Neuronal stem cell (in vitro differentiated cells): Measurements from ENCODE around the gene C1orf56.

Experiments
- DNase-seq: peaks from one replicate; pipeline ENCODE4 v3.0.0-alpha.2; 2013; ENCODE audit warnings: low spot score
- H2AFZ ChIP-seq: one replicate; pipeline ENCODE4 v1.6.1; 2013; ENCODE audit warnings: mild to moderate bottlenecking, low read length, inconsistent platforms
- H2AK5ac ChIP-seq: 2 replicates; pipeline ENCODE4 v1.6.1; 2013; ENCODE audit warnings: low read depth, mild to moderate bottlenecking, inconsistent platforms, low read length, moderate library complexity, mixed read lengths
- H2BK120ac ChIP-seq: 2 replicates; pipeline ENCODE4 v1.6.1; 2013; ENCODE audit warnings: low read depth, mild to moderate bottlenecking, inconsistent platforms, low read length, moderate library complexity, mixed read lengths
- H2BK12ac ChIP-seq: one replicate; pipeline ENCODE4 v1.6.1; 2013; ENCODE audit warnings: low read length, inconsistent platforms
- H2BK15ac ChIP-seq: 2 replicates; pipeline ENCODE4 v1.6.1; 2013; ENCODE audit warnings: mild to moderate bottlenecking, low read length, inconsistent platforms, mixed read lengths
- H2BK5ac ChIP-seq: one replicate; pipeline ENCODE4 v1.6.1; 2013; ENCODE audit warnings: inconsistent platforms, mild to moderate bottlenecking, low read length, moderate library complexity
- H3K14ac ChIP-seq: one replicate; pipeline ENCODE4 v1.6.1; 2013; ENCODE audit warnings: low read length, inconsistent platforms
- H3K18ac ChIP-seq: 2 replicates; pipeline ENCODE4 v1.6.1; 2013; ENCODE audit warnings: low read length, inconsistent platforms
- H3K23ac ChIP-seq: 2 replicates; pipeline ENCODE4 v1.6.1; 2013; ENCODE audit warnings: low read depth, mild to moderate bottlenecking, mixed read lengths, low read length, inconsistent platforms; ENCODE audit not compliant: poor library complexity
- H3K27ac ChIP-seq: replicated peaks from 3 replicates; pipeline ENCODE4 v1.5.1; 2013; ENCODE audit warnings: low read length, inconsistent platforms
- H3K27me3 ChIP-seq, 3 experiments: 2 replicates each; pipeline ENCODE4 v1.6.1; 2013; ENCODE audit warnings: low read length in 3 of 3, mild to moderate bottlenecking in 2 of 3, inconsistent platforms in 1 of 3, low read depth in 1 of 3, mixed read lengths in 1 of 3, moderate library complexity in 1 of 3; ENCODE audit not compliant: control insufficient read depth in 3 of 3, insufficient read depth in 3 of 3
- H3K36me3 ChIP-seq, 2 donors: replicated peaks in 1 of 2; 2 replicates each; pipeline ENCODE4 v1.6.1; 2013; ENCODE audit warnings: low read length in 2 of 2; ENCODE audit not compliant: control insufficient read depth in 2 of 2, insufficient read depth in 2 of 2
- H3K4ac ChIP-seq: 2 replicates; pipeline ENCODE4 v1.6.1; 2013; ENCODE audit warnings: inconsistent platforms, mild to moderate bottlenecking, low read length, moderate library complexity
- H3K4me1 ChIP-seq, 2 donors: 1 replicate in 1 of 2; 2 replicates in 1 of 2; pipeline ENCODE4 v1.6.1; 2013; ENCODE audit warnings: low read length in 2 of 2, low read depth in 1 of 2; ENCODE audit not compliant: control insufficient read depth in 2 of 2, insufficient read depth in 1 of 2
- H3K4me2 ChIP-seq: one replicate; pipeline ENCODE4 v1.6.1; 2013; ENCODE audit warnings: mild to moderate bottlenecking, low read length, inconsistent platforms; ENCODE audit not compliant: insufficient read depth, poor library complexity, severe bottlenecking
- H3K4me3 ChIP-seq, 2 donors: 2 replicates each; pipeline ENCODE4 v1.5.1; 2013; ENCODE audit warnings: low read length in 2 of 2, mild to moderate bottlenecking in 2 of 2, inconsistent platforms in 1 of 2, moderate library complexity in 1 of 2
- H3K79me1 ChIP-seq: one replicate; pipeline ENCODE4 v1.6.1; 2013; ENCODE audit warnings: low read depth, mild to moderate bottlenecking, inconsistent platforms, low read length, moderate library complexity
- H3K9ac ChIP-seq: one replicate; pipeline ENCODE4 v1.6.1; 2013; ENCODE audit warnings: mild to moderate bottlenecking, low read depth, low read length, inconsistent platforms; ENCODE audit not compliant: poor library complexity
- H3K9me3 ChIP-seq, 2 donors: replicated peaks in 1 of 2; 2 replicates each; pipeline versions ENCODE3 to v1.6.1; 2013; ENCODE audit warnings: low read length in 2 of 2, mild to moderate bottlenecking in 2 of 2, inconsistent platforms in 1 of 2, low read depth in 1 of 2, mixed read lengths in 1 of 2, moderate library complexity in 1 of 2; ENCODE audit not compliant: control insufficient read depth in 2 of 2, insufficient read depth in 1 of 2
- H4K8ac ChIP-seq: one replicate; pipeline ENCODE4 v1.6.1; 2013; ENCODE audit warnings: low read depth, mild to moderate bottlenecking, inconsistent platforms, low read length, moderate library complexity
- H4K91ac ChIP-seq: one replicate; pipeline ENCODE4 v1.6.1; 2013; ENCODE audit warnings: low read length, low read depth, mild to moderate bottlenecking, inconsistent platforms; ENCODE audit not compliant: poor library complexity
- WGBS, 2 donors: extraction: QIAGEN DNeasy Blood & Tissue Kit; methylation state at CpG; one replicate each; pipeline ENCODE4 v1.1.7; 2013; ENCODE audit warnings: missing lambda C conversion rate in 2 of 2, mixed read lengths in 1 of 2; ENCODE audit not compliant: insufficient read length in 2 of 2, insufficient replicate concordance in 1 of 2; ENCODE audit errors: extremely low coverage in 2 of 2; 5-methylcytosine and 5-hydroxymethylcytosine counted together

The C1orf56 gene

DNA sequence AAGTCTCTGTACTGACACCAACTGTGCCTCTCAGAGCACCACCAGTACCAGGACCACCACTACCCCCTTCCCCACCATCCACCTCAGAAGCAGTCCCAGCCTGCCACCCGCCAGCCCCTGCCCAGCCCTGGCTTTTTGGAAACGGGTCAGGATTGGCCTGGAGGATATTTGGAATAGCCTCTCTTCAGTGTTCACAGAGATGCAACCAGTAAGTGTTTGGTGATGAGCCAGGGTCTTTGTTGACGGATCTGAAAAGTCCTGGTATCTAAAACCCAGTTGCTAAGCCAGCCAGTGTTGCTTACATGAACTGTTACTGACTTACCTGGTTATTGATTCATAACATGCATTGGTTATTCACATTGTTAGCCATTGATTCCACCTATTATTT is 1.1 kb downstream of the C1orf56 start:
- no peak for DNase-seq
- Histone ChIP-seq H2BK12ac (no peak overlapping the region), H3K14ac (no peak overlapping the region), H3K9me3 (no peaks in the 10 kb centered on the region), H2BK5ac (peak overlapping the region; percentile 83), H3K79me1 (peaks cover 4% of the 10 kb centered on the region), H3K27me3 (no peaks in the 10 kb centered on the region), H4K91ac (no peak overlapping the region), H3K18ac (no peak overlapping the region), H4K8ac (no peak overlapping the region), H3K23ac (no peak overlapping the region), H2BK15ac (no peak overlapping the region), H2BK120ac (no peak overlapping the region), H3K4me2 (peak overlapping the region; percentile 99), H3K9ac (peak overlapping the region; percentile 83), H2AK5ac (no peak overlapping the region), H3K4me3 (peak overlapping the region; percentile 72 to 79), H3K36me3 (peaks cover 12 to 38% of the 10 kb centered on the region in 2 donors), H3K4me1 (peaks cover 2 to 3% of the 10 kb centered on the region in 2 donors), H2AFZ (peak overlapping the region; percentile 96), H3K27ac (no peak overlapping the region), H3K4ac (no peak overlapping the region)
- no CpG with 5 or more reads among the region's 3 CpGs for WGBS, 2 donors

DNA sequence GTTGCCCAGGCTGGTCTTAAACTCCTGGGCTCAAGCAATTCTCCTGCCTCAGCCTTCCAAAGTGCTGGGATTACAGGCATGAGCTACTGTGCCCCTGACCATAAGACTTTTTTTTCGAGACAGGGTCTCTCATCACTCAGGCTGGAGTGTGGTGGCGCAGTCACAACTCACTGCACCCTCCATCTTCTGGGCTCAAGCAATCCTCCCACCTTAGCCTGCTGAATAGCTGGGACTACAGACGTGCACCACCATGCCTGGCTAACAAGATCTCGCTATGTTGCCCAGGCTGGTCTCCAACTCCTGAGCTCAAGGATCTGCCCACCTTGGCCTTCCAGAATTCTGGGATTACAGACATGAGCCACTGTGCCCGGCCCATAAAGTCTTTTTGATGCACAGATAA is 1.9 kb downstream of the C1orf56 start:
- no CpG with 5 or more reads among the region's 5 CpGs for WGBS, 2 donors
- Histone ChIP-seq H2AK5ac (no peak overlapping the region), H3K4ac (no peak overlapping the region)

DNA sequence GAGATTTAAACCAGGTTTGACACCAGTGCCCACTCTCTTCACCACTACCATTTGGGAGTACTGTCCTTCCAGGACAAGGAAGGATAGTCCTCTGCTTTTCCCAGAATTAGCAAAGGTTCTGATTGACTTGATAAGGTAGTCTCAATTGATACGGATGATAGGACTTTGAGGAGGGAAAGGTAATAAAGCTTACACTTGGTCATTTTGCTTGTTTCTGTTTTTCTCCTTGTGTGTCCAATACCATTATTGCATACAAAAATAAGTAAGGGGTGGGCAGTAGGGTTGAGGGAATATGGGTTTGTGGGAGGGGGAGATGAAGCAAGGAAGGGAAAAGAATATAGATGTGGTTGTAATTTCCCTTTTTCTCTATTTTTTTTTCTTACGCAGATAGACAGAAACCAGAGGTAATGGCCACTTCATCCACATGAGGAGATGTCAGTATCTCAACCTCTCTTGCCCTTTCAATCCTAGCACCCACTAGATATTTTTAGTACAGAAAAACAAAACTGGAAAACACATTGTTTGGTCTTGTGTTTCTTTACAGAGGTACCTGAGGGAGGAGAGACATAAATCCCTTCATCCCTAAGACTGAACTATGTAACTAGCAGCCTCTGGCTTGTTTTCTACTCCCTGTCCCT is 2.6 kb downstream of the C1orf56 start:
- H3K18ac ChIP-seq, result no peak overlapping the region
- H3K4me2 ChIP-seq, result no peak overlapping the region
- H3K9me3 ChIP-seq, result no peaks in the 10 kb centered on the region
- H2AK5ac ChIP-seq, result no peak overlapping the region
- no peaks in the 10 kb centered on the region for H3K27me3 ChIP-seq
- no peak overlapping the region for H3K4ac ChIP-seq
- no peak overlapping the region for H2BK12ac ChIP-seq
- H2BK120ac ChIP-seq, result no peak overlapping the region
- no peak overlapping the region for H3K14ac ChIP-seq
- H3K4me1 ChIP-seq, result peaks cover 2 to 3% of the 10 kb centered on the region in 2 donors
- H3K23ac ChIP-seq, result no peak overlapping the region
- no peak overlapping the region for H2AFZ ChIP-seq
- peaks cover 4% of the 10 kb centered on the region for H3K79me1 ChIP-seq
- H3K27ac ChIP-seq, result no peak overlapping the region
- H3K36me3 ChIP-seq, result peaks cover 23 to 53% of the 10 kb centered on the region in 2 donors
- no peak overlapping the region for H4K91ac ChIP-seq
- H3K9ac ChIP-seq, result no peak overlapping the region
- H2BK5ac ChIP-seq, result no peak overlapping the region
- WGBS, 2 donors, result no CpG with 5 or more reads among the region's 2 CpGs
- no peak overlapping the region for H3K4me3 ChIP-seq
- no peak overlapping the region for H2BK15ac ChIP-seq
- DNase-seq, result no peak
- H4K8ac ChIP-seq, result no peak overlapping the region

More for the DNA sequence above, 1.9 kb downstream of the C1orf56 start:
- no peak overlapping the region for H3K9ac ChIP-seq
- H3K27ac ChIP-seq, result no peak overlapping the region
- no peak overlapping the region for H4K8ac ChIP-seq
- peaks cover 4% of the 10 kb centered on the region for H3K79me1 ChIP-seq
- no peak overlapping the region for H2AFZ ChIP-seq
- H2BK120ac ChIP-seq, result no peak overlapping the region
- no peak overlapping the region for H3K18ac ChIP-seq
- H3K4me3 ChIP-seq, result no peak overlapping the region
- H4K91ac ChIP-seq, result no peak overlapping the region
- peaks cover 17 to 46% of the 10 kb centered on the region in 2 donors for H3K36me3 ChIP-seq
- H2BK5ac ChIP-seq, result no peak overlapping the region
- H3K4me2 ChIP-seq, result no peak overlapping the region
- H3K4me1 ChIP-seq, result peaks cover 2 to 3% of the 10 kb centered on the region in 2 donors
- no peak overlapping the region for H3K23ac ChIP-seq
- H3K27me3 ChIP-seq, result no peaks in the 10 kb centered on the region
- no peak for DNase-seq
- H3K14ac ChIP-seq, result peak overlapping the region; percentile 73
- H2BK12ac ChIP-seq, result no peak overlapping the region
- H2BK15ac ChIP-seq, result no peak overlapping the region
- H3K9me3 ChIP-seq, result no peaks in the 10 kb centered on the region

GRCh38 chr1:151051356-151052009 is 3.9 kb downstream of the C1orf56 start:
- peaks cover 2 to 3% of the 10 kb centered on the region in 2 donors for H3K4me1 ChIP-seq
- H3K27ac ChIP-seq, result no peak overlapping the region
- H2BK15ac ChIP-seq, result no peak overlapping the region
- H3K79me1 ChIP-seq, result peaks cover 4% of the 10 kb centered on the region
- no peak overlapping the region for H4K91ac ChIP-seq
- no peak overlapping the region for H2BK120ac ChIP-seq
- no peak overlapping the region for H3K4ac ChIP-seq
- no peak overlapping the region for H2BK12ac ChIP-seq
- H3K9ac ChIP-seq, result no peak overlapping the region
- H3K14ac ChIP-seq, result no peak overlapping the region
- no peak for DNase-seq
- H3K36me3 ChIP-seq, result peaks cover 34 to 66% of the 10 kb centered on the region in 2 donors
- no peak overlapping the region for H3K18ac ChIP-seq
- H3K27me3 ChIP-seq, result no peaks in the 10 kb centered on the region
- H3K23ac ChIP-seq, result no peak overlapping the region
- no peak overlapping the region for H2AK5ac ChIP-seq
- H3K9me3 ChIP-seq, result no peaks in the 10 kb centered on the region
- no peak overlapping the region for H4K8ac ChIP-seq
- no peak overlapping the region for H3K4me3 ChIP-seq
- WGBS, 2 donors, result no CpG with 5 or more reads among the region's 2 CpGs
- H2BK5ac ChIP-seq, result no peak overlapping the region
- H3K4me2 ChIP-seq, result no peak overlapping the region
- no peak overlapping the region for H2AFZ ChIP-seq
